Thoracic aorta (tissue), 2 donors: ENCODE results near the gene ZNF385A. TPM values are rescaled to one million over a fixed set of nuclear protein-coding genes. Genes with fewer than 3 reads are reported as not detected.
A peak's percentile ranks its signal among the peaks of the same experiment; 100 is the strongest.

ENCODE experiments used
- ATAC-seq: fragments of 150-250 bp; one replicate; pipeline ENCODE4 v1.8.0; 2017; ENCODE audit warnings: low read depth; ENCODE audit not compliant: insufficient number of reproducible peaks, low FRiP score
- DNase-seq: peaks from one replicate; pipeline ENCODE4 v3.0.0-alpha.2; 2020; ENCODE audit warnings: low spot score
- H3K27ac ChIP-seq, 2 donors: fragments of 200-600 bp; sonication (generic); 1 replicate in 1 of 2; 2 replicates in 1 of 2; pipeline ENCODE4 v1.5.1; 2016; ENCODE audit warnings: mild to moderate bottlenecking in 2 of 2, moderate library complexity in 2 of 2
- H3K27me3 ChIP-seq: fragments of 200-600 bp; sonication (generic); replicated peaks from 2 replicates; pipeline ENCODE4 v1.6.0; 2016; ENCODE audit warnings: mild to moderate bottlenecking; ENCODE audit not compliant: insufficient read depth
- H3K36me3 ChIP-seq: fragments of 200-600 bp; sonication (generic); one replicate; pipeline ENCODE4 v1.5.1; 2016
- H3K4me1 ChIP-seq, 2 donors: fragments of 200-600 bp; sonication (generic); 1 replicate in 1 of 2; 2 replicates in 1 of 2; pipeline versions ENCODE4 v1.5.1 to v1.6.0; 2016; ENCODE audit warnings: low read depth in 2 of 2, mild to moderate bottlenecking in 1 of 2; ENCODE audit not compliant: control insufficient read depth in 1 of 2
- H3K4me3 ChIP-seq: fragments of 200-600 bp; sonication (generic); 2 replicates; pipeline ENCODE4 v1.5.1; 2016; ENCODE audit warnings: mild to moderate bottlenecking
- H3K9me3 ChIP-seq: fragments of 200-600 bp; sonication (generic); 2 replicates; pipeline ENCODE4 v1.5.1; 2016
- total RNA-seq, 2 donors: library from RNA; depleted of rRNA; stranded (reverse); fragments of >200 nt; gene quantifications; one replicate each; pipeline versions ENCODE4 v1.1.0 to v1.2.3, GENCODE V29; 2016
- TF ChIP-seq, protein P1 (sequence below): fragments of 200-600 bp; sonication (generic); IDR thresholded peaks from one replicate; pipeline ENCODE4 v1.5.1; 2019; ENCODE audit warnings: antibody characterized with exemption

ZNF385A gene
- total RNA-seq, 2 donors from 2014 or later, result 7.4 to 19.0 TPM

GRCh38 chr12:54392485-54393206, 8.1 kb upstream of the ZNF385A start:
- peaks cover 0 to 14% of the 10 kb centered on the region in 2 donors for H3K4me1 ChIP-seq
- TF ChIP-seq, protein P1, sequence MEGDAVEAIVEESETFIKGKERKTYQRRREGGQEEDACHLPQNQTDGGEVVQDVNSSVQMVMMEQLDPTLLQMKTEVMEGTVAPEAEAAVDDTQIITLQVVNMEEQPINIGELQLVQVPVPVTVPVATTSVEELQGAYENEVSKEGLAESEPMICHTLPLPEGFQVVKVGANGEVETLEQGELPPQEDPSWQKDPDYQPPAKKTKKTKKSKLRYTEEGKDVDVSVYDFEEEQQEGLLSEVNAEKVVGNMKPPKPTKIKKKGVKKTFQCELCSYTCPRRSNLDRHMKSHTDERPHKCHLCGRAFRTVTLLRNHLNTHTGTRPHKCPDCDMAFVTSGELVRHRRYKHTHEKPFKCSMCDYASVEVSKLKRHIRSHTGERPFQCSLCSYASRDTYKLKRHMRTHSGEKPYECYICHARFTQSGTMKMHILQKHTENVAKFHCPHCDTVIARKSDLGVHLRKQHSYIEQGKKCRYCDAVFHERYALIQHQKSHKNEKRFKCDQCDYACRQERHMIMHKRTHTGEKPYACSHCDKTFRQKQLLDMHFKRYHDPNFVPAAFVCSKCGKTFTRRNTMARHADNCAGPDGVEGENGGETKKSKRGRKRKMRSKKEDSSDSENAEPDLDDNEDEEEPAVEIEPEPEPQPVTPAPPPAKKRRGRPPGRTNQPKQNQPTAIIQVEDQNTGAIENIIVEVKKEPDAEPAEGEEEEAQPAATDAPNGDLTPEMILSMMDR, result no peak
- H3K4me3 ChIP-seq, result no peak overlapping the region
- no peaks in the 10 kb centered on the region for H3K27me3 ChIP-seq
- H3K27ac ChIP-seq, result no peak overlapping the region
- peaks cover 34% of the 10 kb centered on the region for H3K36me3 ChIP-seq
- no peaks in the 10 kb centered on the region for H3K9me3 ChIP-seq
- DNase-seq (no peak), ATAC-seq (no peak)

DNA sequence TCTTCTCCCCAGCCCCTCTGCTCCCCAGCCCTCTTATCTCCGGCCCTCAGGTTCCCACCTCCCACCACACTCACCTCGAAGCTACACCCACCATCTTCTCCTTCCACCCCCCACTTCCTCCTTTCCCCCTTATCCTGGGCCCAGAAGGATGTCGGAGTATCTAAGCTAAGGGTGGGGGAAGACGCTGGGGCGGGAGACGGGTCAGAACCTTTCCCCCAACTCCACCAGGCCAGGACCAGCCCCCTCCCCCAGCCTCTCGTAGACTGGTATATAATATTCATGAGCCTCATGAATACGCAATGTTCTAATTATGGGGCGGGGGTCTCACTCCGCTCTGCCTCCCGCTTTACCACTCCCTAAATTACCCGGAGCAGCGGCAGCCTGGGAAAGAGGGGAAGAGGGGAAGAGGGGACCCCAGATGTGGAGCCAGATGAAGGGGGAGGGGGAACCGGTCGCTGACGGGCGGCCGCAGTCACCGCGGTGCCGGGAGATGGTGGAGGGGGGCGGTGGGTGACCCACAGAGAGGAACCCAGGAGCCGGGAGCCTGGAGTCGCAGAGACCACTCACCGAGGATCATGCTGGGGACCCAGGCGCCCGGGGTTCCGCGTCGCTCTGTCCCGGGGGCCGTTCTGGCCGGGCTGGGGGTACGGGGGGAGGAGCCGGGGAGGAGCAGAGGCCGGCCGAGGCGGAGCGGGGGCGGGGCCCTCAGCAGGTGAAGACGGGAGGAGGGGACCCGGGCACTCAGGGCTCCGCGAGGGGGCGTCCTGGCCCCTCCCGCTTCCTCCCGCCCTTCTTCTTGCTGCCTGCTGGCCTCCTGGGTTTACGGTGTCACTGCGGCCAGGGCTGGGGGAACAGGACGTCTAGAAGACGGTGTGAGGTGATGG, 6.4 kb upstream of the ZNF385A start:
- TF ChIP-seq, protein P1, result no peak
- Histone ChIP-seq H3K4me1 (peaks cover 0 to 14% of the 10 kb centered on the region in 2 donors), H3K27me3 (no peaks in the 10 kb centered on the region), H3K9me3 (no peaks in the 10 kb centered on the region), H3K27ac (no peak overlapping the region), H3K4me3 (peak overlapping the region; percentile 65), H3K36me3 (peaks cover 19% of the 10 kb centered on the region)
- ATAC-seq, result no peak
- no peak for DNase-seq

DNA sequence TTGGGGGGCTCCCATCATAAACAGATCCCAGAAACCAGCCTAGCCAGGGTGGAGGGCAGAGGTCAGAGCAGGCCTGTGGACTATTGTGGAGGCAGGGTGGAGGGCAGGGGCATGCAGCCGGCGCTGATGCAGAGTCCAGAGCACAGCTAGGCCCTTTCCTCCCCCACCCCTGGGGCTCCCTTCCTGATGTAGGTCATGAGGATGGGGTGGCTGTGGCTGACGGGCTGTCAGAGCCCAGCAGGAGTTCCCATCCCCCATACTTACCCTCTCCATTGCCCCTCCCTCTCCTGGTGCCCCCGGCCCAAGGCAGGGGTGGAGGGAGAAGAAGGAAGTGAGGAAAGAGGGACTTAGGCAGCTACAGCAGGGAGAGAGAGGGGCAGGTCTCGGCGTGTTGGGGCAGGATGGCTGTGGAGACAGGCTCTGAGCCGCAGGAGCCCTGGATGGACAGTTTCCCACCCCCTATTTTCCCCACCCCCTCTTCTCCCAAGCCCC, 5.7 kb upstream of the ZNF385A start:
- Histone ChIP-seq H3K9me3 (no peaks in the 10 kb centered on the region), H3K36me3 (peaks cover 14% of the 10 kb centered on the region), H3K4me3 (no peak overlapping the region), H3K4me1 (peaks cover 0 to 14% of the 10 kb centered on the region in 2 donors), H3K27ac (no peak overlapping the region), H3K27me3 (no peaks in the 10 kb centered on the region)
- ATAC-seq (no peak), DNase-seq (no peak)
- TF ChIP-seq, protein P1, result no peak

DNA sequence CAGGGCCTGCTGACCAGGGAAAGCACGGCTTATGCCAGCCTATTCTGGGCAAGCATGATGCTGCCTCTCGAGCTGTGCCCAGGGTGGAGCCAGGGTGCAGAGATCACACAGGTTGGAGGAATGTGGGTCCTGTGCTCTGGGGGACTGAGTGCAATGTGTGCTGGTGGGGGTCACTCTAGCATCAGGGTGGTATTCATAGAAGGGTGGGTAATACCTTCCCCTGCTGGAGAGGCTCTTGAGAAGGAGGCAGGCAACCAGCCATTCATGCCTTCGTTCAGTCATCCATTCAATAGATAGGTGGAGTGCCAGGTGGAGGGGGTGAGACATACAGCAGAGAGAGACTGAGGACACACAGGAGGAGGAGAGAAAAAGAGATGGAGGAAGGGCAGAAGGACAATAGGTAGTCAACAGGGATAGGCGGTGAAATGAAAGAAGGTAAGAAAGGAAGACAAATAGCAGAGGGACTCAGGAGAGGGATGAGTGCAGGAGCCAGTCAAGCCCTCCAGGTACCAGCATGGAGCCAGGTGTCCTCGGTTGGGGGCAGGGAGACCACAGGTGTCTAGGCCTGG, 5.2 kb upstream of the ZNF385A start:
- ATAC-seq (no peak), DNase-seq (no peak)
- H3K4me1 ChIP-seq, result peaks cover 0 to 14% of the 10 kb centered on the region in 2 donors
- H3K4me3 ChIP-seq, result no peak overlapping the region
- no peak overlapping the region for H3K27ac ChIP-seq
- no peaks in the 10 kb centered on the region for H3K9me3 ChIP-seq
- TF ChIP-seq, protein P1, result no peak
- peaks cover 8% of the 10 kb centered on the region for H3K36me3 ChIP-seq
- H3K27me3 ChIP-seq, result no peaks in the 10 kb centered on the region

DNA sequence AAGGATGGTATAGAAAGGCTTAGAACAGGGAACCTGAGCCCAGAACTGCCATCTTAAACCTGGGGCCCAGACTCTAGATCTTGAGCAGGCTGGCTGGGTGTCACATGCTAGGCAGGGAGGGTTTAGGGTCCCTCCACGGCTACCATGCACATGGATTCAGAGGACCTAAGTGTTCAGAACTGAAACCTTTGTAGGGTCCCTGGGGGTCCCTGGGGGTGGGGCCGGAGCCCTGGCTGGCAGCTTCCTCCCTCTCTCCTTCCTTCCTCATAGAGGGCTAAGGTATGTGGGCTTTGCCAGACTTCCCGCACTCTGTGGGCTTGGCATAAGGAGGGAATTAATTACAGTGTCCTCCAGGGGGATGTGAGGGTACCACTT, 4.6 kb upstream of the ZNF385A start:
- DNase-seq (no peak), ATAC-seq (no peak)
- H3K36me3 ChIP-seq, result peaks cover 3% of the 10 kb centered on the region
- no peaks in the 10 kb centered on the region for H3K27me3 ChIP-seq
- peaks cover 0 to 14% of the 10 kb centered on the region in 2 donors for H3K4me1 ChIP-seq
- H3K9me3 ChIP-seq, result no peaks in the 10 kb centered on the region
- H3K4me3 ChIP-seq, result no peak overlapping the region
- TF ChIP-seq, protein P1, result no peak
- H3K27ac ChIP-seq, result no peak overlapping the region
